Stimulated activated naive CD8-positive, alpha-beta T cell treated with anti-CD3 and anti-CD28 coated beads, Interleukin-15, Interleukin-2, amounts not matched to agents 100 U/mL and 50 U/mL, for 24 hours (primary cell): ENCODE data around the gene CASKIN2.
A peak's percentile ranks its signal among the peaks of the same experiment; 100 is the strongest.
"Not testable (repeated sequence)": the region's sequence is repeated elsewhere in the genome, so short reads cannot be mapped to it uniquely, and the experiment has no call there.

Source experiments
- ATAC-seq: fragments of 150-1000 bp; cut with Tn5 transposase; one replicate; pipeline ENCODE4 v1.10.0; 2021
- DNase-seq: peaks from one replicate; pipeline ENCODE4 v3.0.0; 2021

Gene CASKIN2

DNA sequence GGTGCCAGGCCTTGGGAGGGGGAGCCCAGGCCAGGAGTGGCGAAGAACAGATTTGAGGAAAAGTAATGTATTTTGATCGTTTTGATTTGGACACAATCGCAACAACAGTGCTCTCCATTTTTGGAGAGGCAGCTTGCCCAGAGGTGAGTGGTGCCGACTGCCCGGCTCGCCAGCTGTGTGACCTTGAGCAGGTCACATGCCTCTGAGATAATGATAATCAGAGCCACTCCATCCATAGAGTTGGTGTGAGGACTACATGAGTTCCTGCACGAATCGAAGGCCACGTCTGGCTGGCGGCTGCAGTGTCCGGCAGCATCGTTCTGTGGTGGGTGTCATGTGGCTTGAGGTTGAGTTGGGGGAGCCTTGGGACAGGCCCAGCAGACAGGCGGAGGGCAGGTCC, 30.8 kb upstream of the CASKIN2 start:
- DNase-seq (no peak), ATAC-seq (no peak)

- no peak for ATAC-seq
- no peak for DNase-seq
Measured at GRCh38 chr17:75544250-75544649, 28.9 kb upstream of the CASKIN2 start.

DNA sequence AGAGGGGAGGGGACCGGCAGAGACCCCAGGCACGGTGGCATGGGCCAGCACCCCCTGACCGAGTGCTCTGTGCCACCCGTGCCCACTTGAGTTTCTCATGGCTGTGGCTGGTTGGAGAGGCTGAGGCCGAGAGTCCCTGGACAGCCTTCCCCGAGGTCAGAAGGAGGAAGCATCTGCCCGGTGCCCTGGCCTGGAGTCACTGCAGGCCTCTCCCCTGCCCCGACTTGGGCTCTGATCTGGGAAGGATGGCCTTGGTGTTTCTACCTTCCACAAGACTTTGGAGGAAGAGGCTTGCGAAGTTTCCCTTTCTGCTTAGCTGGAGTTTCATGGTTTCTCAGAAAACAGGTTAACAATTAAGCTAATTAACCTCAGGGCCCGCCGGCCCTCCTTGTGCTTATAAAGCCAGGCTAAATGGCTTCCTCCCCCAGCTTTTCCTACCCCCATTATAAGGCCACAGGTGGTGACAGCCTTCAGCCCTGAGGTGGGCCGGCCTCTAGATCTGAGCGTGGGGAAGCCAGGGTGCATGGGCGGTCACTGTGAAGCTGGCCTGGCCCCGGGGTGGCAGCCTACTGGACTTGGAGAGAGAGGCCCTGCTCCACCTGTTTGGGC, 27.5 kb upstream of the CASKIN2 start:
- no peak for ATAC-seq
- DNase-seq = no peak

DNA sequence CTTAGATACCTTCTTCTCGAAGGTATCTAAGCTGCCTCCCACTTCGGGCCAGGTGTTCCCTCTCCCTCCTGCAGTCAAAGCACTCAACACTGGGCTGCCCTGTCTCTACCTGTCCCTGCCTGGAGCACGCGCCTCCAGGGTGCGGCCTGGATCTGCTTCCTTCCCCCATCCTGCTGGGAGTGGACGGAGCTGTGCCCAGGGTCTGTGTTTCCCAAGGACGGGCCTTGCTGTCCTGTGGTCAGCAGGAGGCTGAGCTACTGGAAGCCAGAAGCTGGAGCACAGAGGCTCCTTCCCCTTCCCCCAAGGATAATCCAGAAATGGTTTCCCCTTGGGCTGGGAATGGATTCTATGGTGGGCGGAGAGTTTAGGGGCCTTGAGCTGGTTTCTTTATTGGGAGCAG, 26.9 kb upstream of the CASKIN2 start:
- no peak for ATAC-seq
- no peak for DNase-seq

- ATAC-seq = no peak
- no peak for DNase-seq
Measured at GRCh38 chr17:75540923-75541503, 25.7 kb upstream of the CASKIN2 start.

DNA sequence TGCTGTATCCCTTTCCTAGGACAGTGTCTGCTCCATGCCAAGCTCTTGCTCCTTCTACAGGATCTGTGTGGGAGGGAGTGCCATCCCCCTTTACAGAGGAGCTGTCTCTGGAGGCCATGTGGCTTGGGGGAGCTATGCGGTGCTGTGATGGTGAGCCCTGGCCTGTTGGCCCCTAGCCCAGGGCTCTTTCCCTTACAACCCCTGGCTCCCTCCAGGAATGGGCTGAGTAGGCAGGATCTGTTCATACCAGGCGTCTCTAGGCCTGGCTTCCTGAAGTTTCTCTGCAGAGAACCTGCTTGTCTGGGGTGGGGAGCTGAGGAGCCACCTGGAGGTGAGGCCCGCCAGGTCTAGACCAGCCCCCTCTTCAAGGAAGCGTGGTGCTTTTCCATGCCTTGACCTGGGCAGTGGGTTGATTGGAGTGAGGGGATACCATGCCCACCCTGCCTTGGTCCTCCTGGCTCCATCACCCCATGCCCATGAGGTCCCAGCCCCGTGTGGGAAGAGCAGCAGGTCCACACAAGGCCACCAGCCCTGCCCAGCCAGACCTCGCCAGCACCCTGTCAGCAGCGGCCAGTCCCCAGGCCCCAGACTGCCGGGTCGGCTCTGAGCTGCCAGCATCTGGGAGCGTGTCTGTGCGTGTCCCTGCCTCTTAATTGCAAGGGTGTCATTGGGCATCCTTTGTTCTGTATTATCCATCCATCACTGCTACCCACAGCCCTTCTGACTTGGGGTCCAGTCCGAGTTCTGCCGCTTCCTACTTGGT, 24.8 kb upstream of the CASKIN2 start:
- no peak for ATAC-seq
- DNase-seq = no peak

DNA sequence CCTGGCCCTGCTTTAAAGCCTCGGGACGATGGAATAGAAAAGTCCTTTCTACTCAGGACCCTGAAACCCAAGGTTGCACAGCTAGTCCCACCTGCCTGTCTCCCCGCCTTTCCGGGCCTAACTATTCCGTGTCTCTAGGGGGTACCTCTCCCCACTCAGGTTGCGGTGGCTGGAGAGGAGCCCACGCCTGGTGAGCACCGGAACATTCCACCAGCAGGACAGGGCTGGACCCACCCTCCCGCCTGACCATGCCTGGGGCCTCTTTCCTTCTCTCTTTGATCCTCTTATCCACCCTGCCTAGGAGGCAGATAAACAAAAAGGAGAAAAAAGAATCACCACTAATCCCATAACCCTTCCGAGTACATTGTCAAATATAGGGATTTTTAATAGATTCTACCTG, 21.0 kb upstream of the CASKIN2 start:
- no peak for DNase-seq
- ATAC-seq = no peak

GRCh38 chr17:75535871-75536270, 20.5 kb upstream of the CASKIN2 start:
- ATAC-seq (no peak), DNase-seq (no peak)

GRCh38 chr17:75535119-75535537, 19.8 kb upstream of the CASKIN2 start:
- DNase-seq = peak; percentile 70
- ATAC-seq = peak; percentile 87

GRCh38 chr17:75531721-75532072, 16.4 kb upstream of the CASKIN2 start:
- DNase-seq (no peak), ATAC-seq (no peak)

DNA sequence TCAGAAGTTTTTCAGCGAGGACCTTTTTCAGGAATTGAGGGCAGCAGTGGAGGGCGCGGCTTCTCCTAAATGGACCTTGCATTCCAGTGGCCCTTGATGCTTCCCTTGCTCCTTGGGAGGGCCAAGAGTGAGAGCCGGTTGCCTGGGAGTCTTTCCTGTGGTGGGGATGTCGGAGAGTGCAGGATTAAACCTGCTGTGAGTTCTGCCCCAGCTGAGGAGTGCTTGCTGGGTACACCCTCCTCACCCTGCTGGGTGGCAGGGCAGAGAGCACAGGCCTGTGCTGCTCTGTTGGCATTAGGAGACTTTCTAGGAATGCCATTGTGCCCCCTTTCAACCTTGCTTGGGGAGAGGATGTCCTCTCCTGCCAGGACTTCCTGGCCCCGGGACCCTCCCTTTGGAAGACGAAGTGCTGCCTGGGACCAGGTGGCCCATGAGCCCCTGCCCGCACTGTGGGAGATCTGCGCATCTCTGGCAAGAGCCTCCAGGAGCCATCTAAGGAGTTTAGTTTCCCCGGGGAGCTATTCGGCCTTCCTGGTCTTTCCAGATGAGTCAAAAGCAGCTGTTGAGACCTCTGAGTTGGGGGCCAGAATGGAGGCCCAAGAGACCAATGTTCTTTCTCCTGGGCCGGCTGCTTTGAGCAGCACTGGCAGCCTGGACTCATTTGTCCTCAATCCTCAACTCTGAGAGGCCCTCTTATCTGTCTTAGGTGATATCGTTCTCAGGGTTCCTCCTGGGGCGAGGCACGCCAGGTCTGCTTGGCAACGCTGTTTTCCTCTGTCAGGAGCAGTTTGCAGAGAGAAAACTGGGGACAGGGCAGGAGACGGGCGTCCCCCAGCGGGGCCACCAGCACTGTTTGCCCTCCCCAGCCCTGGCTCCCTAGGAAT, 15.7 kb upstream of the CASKIN2 start:
- ATAC-seq = no peak
- DNase-seq = no peak

GRCh38 chr17:75526555-75527270, 11.4 kb upstream of the CASKIN2 start:
- DNase-seq (no peak), ATAC-seq (no peak)

DNA sequence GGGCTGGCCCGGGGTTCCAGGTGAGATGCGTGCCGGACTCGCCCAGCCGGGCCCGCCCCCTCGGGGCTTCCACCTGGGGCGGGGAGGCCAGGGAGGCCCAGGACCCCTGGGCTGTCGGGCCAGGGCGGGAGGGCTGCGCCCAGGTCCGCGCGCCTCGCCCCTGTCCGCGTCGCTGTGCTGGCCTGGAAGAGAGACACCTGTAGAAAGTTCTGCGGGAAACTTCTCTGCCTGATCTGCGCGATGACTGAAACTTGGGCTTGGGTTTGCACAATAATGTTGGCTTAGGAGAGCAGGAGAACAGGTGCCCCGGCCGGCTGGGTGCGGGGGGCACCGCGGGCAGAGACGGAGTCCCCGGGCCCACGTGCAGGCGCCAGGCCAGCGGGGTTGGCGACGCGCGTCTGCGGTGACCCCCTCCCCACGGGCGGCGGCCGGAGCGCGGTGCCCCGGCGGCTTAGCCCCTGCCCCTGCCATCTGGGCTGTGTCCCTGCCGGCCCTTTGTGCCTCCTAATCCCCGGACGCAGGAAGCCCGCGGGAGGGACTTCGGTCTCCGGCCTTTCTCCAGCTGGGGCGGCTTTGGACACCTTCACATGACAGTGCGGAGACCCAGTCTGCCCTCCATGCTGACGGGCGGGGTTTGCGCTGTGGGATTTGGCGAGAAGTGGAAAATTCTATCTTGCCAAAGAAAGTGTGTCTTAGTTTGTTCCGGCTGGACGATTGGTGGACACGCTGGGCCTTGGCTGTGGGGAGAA, 10.6 kb upstream of the CASKIN2 start:
- ATAC-seq (no peak), DNase-seq (no peak)

DNA sequence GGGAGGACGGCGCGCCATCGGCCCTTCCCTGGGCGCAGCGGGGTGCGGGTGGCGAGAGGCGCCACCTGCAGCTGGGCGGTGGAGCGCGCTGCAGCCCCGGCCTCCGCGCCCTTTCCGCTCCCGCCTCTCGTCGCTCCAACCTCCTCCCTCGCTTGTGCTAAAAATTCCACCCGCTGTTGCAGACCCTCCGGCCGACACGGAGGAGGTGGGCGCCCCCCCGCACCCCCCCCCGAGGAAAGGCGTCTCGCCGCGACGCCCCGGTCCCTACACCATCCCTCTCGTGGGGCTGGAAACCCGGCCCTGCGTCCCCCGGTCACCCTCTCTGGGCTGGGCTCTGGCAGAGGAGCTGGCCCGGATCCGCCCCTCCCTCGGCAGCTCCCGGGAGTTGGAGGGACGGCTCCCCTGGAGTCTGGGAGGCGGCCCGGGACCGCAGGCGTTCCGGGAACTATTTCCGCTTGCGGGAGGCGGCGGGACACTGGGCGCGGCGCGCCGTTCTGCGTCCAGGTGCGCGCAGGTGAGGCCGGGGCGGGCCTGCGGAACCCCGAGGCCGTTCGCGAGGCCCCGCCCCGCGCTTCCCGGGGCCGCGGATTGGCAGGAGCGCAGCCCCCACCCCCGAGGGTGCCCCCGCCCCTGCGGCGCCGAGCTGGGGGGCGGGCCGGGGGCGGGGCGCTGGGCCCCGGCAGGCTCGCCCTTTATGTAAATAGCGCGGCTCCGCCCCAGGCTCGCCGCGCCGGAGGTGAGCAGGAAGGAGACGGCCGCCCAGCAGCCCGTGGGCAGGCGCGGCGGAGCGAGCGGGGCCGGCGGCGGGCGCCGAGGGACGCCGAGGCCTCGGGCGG, 9.9 kb upstream of the CASKIN2 start, which contains the start of gene LLGL2:
Gene LLGL2, plus strand, starts transcription at position 728 of the 836 bp plus-strand sequence. CDS start 17,730 bp downstream, outside the sequence.
- ATAC-seq (peak; percentile 89), DNase-seq (peak; percentile 78)

- no peak for DNase-seq
Measured at GRCh38 chr17:75524269-75524969, 9.1 kb upstream of the CASKIN2 start.

DNA sequence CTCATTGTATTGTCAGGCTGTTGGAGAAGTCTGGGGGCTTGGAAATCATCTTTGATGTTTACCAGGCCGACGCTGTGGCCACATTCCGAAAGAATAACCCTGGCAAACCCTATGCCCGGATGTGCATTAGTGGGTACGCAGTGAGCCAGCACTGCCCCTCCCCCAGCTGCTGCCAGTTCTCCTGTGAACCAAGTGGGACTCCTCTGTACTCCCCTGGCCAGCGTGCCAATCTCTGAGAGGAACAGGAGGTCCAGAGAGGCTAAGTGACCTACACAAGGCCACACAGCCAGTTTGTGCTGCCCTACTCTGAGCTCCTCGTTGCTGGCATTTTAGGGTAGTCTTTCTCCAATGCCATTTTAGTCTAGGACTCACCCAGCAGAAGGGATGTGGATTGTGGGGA, 8.3 kb upstream of the CASKIN2 start:
- no peak for ATAC-seq
- DNase-seq = no peak

More at GRCh38 chr17:75524269-75524969, 9.1 kb upstream of the CASKIN2 start:
- no peak for ATAC-seq

- DNase-seq = no peak
Measured at GRCh38 chr17:75521951-75522727, 6.8 kb upstream of the CASKIN2 start.

DNA sequence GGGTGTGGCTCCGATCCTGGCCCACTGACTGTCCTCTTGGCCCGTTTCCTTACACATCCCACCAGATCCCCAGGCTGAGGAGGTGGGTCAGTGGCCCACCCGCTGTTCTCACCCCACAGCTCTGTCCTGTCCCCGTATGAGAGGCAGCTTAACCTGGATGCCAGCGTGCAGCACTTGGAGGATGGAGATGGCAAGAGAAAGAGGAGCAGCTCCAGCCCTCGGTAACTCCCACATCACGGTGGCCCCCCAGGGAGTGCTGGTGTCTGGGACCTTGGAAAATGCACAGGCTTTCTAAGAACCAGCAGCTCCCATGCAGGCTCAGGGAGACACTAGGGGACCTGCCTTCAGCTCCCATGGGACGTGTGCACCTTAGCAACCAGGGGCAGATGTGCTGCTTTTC, 6.0 kb upstream of the CASKIN2 start:
- DNase-seq = no peak
- no peak for ATAC-seq

More at GRCh38 chr17:75521951-75522727, 6.8 kb upstream of the CASKIN2 start:
- ATAC-seq = no peak

GRCh38 chr17:75520413-75520812, 5.1 kb upstream of the CASKIN2 start:
- not testable (repeated sequence) for ATAC-seq, DNase-seq
